GM12878 (cell line): ENCODE data around the gene ST6GALNAC3. TPM values are rescaled to one million over a fixed set of nuclear protein-coding genes. Genes with fewer than 3 reads are reported as not detected.

Experiments used
- ATAC-seq: fragments of 200-7000 bp; cut with Tn5 transposase; 3 replicates; pipeline ENCODE4 v1.9.1; 2020; ENCODE audit warnings: mild to moderate bottlenecking, moderate library complexity
- BruUV-seq: library from RNA; stranded (reverse); fragments of 400-500 nt; replicated peaks from 2 replicates; lab custom pipeline; 2021; lab: Mats Ljungman, UMichigan
- CTCF ChIA-PET: fragments of 300-600 bp; sonication (Branson Sonifier 250); formaldehyde crosslinking; extraction: SDS; loops from one replicate; lab custom pipeline; 2021; ENCODE audit warnings: inconsistent platforms; lab: Yijun Ruan, JAX
- POLR2A ChIA-PET: fragments of 350-600 bp; formaldehyde crosslinking; extraction: SDS; loops from one replicate; lab custom pipeline; 2021; ENCODE audit warnings: inconsistent platforms; lab: Charles Lee
- RAD21 ChIA-PET: fragments of 300-600 bp; sonication (Branson Sonifier 250); formaldehyde crosslinking; loops from one replicate; lab custom pipeline; 2023; ENCODE audit warnings: antibody characterized with exemption; ENCODE audit not compliant: unreplicated experiment; lab: Charles Lee
- SMC1A ChIA-PET: fragments of 300-600 bp; sonication (Branson Sonifier 250); formaldehyde crosslinking; loops from one replicate; lab custom pipeline; 2023; ENCODE audit not compliant: unreplicated experiment, uncharacterized antibody; lab: Charles Lee
- DNase-seq: peaks from one replicate; pipeline ENCODE4 v3.0.0-alpha.2; 2011; ENCODE audit warnings: low read depth, low spot score
- FAIRE-seq: peaks from 3 replicates; lab custom pipeline; 2011; peaks lifted over from hg19 to GRCh38; lab: Jason Lieb, UNC
- H2AFZ ChIP-seq: 2 replicates; pipeline ENCODE4 v1.6.0; 2011; ENCODE audit warnings: low read depth, low read length, control low read depth; ENCODE audit not compliant: control insufficient read depth
- H3K27ac ChIP-seq: 2 replicates; pipeline ENCODE4 v1.5.1; 2011; ENCODE audit warnings: control low read depth; ENCODE audit not compliant: control insufficient read depth, insufficient read depth
- H3K27me3 ChIP-seq, 2 experiments: replicated peaks in 1 of 2; 2 replicates each; pipeline versions ENCODE4 v1.6.0 to v1.6.1; 2011; ENCODE audit warnings: low read length in 1 of 2; ENCODE audit not compliant: control insufficient read depth in 2 of 2, insufficient read depth in 2 of 2
- H3K36me3 ChIP-seq, 2 experiments: 2 replicates each; pipeline ENCODE4 v1.5.1; 2011; ENCODE audit warnings: low read length in 1 of 2; ENCODE audit not compliant: control insufficient read depth in 2 of 2, insufficient read depth in 2 of 2
- H3K4me1 ChIP-seq: 2 replicates; pipeline ENCODE4 v1.6.1; 2011; ENCODE audit warnings: mild to moderate bottlenecking, low read length, moderate library complexity, mixed read lengths; ENCODE audit not compliant: control insufficient read depth, insufficient read depth
- H3K4me2 ChIP-seq: 2 replicates; pipeline ENCODE4 v1.6.0; 2011; ENCODE audit warnings: control low read depth; ENCODE audit not compliant: control insufficient read depth, insufficient read depth
- H3K4me3 ChIP-seq: fragments of 200-600 bp; sonication (generic); 2 replicates; pipeline ENCODE4 v1.5.1; 2016
- H3K79me2 ChIP-seq: 2 replicates; pipeline ENCODE4 v1.6.0; 2011; ENCODE audit warnings: low read length; ENCODE audit not compliant: control insufficient read depth, insufficient read depth
- H3K9ac ChIP-seq: 2 replicates; pipeline ENCODE4 v1.8.0; 2011; ENCODE audit warnings: low read length, control low read depth, mixed read lengths; ENCODE audit not compliant: control insufficient read depth, insufficient read depth
- H3K9me3 ChIP-seq: replicated peaks from 3 replicates; pipeline ENCODE4 v1.5.1; 2011; ENCODE audit warnings: mild to moderate bottlenecking, low read length; ENCODE audit not compliant: control insufficient read depth, insufficient read depth
- H4K20me1 ChIP-seq: 2 replicates; pipeline ENCODE4 v1.6.0; 2011; ENCODE audit not compliant: control insufficient read depth, insufficient read depth
- ASH2L ChIP-seq: fragments of 300-600, 200-600 bp; sonication (generic); IDR thresholded peaks from 2 replicates; pipeline ENCODE4 v1.6.1; 2017; ENCODE audit warnings: low read depth, mild to moderate bottlenecking, borderline replicate concordance
- CEBPB ChIP-seq, 2 experiments: fragments of 150-350 bp in 1 of 2; IDR thresholded peaks; 2 replicates each; pipeline ENCODE4 v1.6.1; 2012 to 2014; ENCODE audit warnings: low read depth in 2 of 2, low read length in 2 of 2, borderline replicate concordance in 1 of 2, inconsistent platforms in 1 of 2
- CTCF ChIP-seq, 3 experiments: IDR thresholded peaks in 2 of 3; conservative IDR thresholded peaks in 1 of 3; 2 replicates each; pipeline ENCODE4 v1.5.1; 2011; ENCODE audit warnings: low read depth in 3 of 3, low read length in 3 of 3, mild to moderate bottlenecking in 3 of 3, control low read depth in 2 of 3, moderate library complexity in 2 of 3, inconsistent platforms in 1 of 3, mixed read lengths in 1 of 3; ENCODE audit not compliant: control insufficient read depth in 2 of 3, insufficient read depth in 1 of 3; ENCODE audit errors: extremely low read depth in 1 of 3
- E4F1 ChIP-seq: fragments of 450-650 bp; IDR thresholded peaks from 2 replicates; pipeline ENCODE4 v1.6.1; 2018; ENCODE audit warnings: borderline replicate concordance, mild to moderate bottlenecking; ENCODE audit not compliant: partially characterized antibody
- IRF4 ChIP-seq: IDR thresholded peaks from 2 replicates; pipeline ENCODE4 v1.6.1; 2011; ENCODE audit warnings: low read depth, low read length
- NRF1 ChIP-seq: conservative IDR thresholded peaks from 2 replicates; pipeline ENCODE4 v1.6.1; 2011; ENCODE audit warnings: mild to moderate bottlenecking, low read depth, low read length, improper control_type of control experiment
- POLR2AphosphoS5 ChIP-seq: IDR thresholded peaks from 2 replicates; pipeline ENCODE4 v1.6.1; 2011; ENCODE audit warnings: mild to moderate bottlenecking, low read length, inconsistent platforms
- PRDM15 ChIP-seq: fragments of 450-650 bp; formaldehyde crosslinking; IDR thresholded peaks from 2 replicates; pipeline ENCODE4 v1.4.0; 2020; ENCODE audit warnings: mild to moderate bottlenecking, moderate library complexity
- TARDBP ChIP-seq: IDR thresholded peaks from 2 replicates; pipeline ENCODE4 v1.6.1; 2016; ENCODE audit warnings: borderline replicate concordance
- TCF3 ChIP-seq: IDR thresholded peaks from 2 replicates; pipeline ENCODE4 v1.6.1; 2012; ENCODE audit warnings: low read depth, mild to moderate bottlenecking, low read length, borderline replicate concordance; ENCODE audit not compliant: insufficient read depth
- USF1 ChIP-seq: IDR thresholded peaks from 2 replicates; pipeline ENCODE4 v1.6.1; 2011; ENCODE audit warnings: borderline replicate concordance, low read depth, mild to moderate bottlenecking, moderate library complexity, mixed read lengths, low read length; ENCODE audit not compliant: insufficient read depth; ENCODE audit errors: extremely low read length
- ZNF217 ChIP-seq: fragments of 450-650 bp; IDR thresholded peaks from 2 replicates; pipeline ENCODE4 v1.6.1; 2017; ENCODE audit warnings: antibody characterized with exemption, mild to moderate bottlenecking
- ZNF384 ChIP-seq: IDR thresholded peaks from 2 replicates; pipeline ENCODE4 v1.6.1; 2012; ENCODE audit warnings: low read depth, mild to moderate bottlenecking, low read length, improper control_type of control experiment, borderline replicate concordance
- in situ Hi-C: fragments of 300-500 bp; cut with MboI; formaldehyde crosslinking; loops from 9 replicates; pipeline ENCODE4 v1.14.3; 2018; ENCODE audit warnings: mixed read lengths
- intact Hi-C: fragments of 100-400 bp; cut with micrococcal nuclease; formaldehyde crosslinking; loops from one replicate; pipeline ENCODE4 v1.14.2; 2022; ENCODE audit not compliant: unreplicated experiment
- polyA plus RNA-seq, 11 experiments: library from polyadenylated mRNA; depleted of rRNA in 4 of 11; unstranded in 6 of 11; stranded (reverse) in 5 of 11; fragments of >200 nt; fragmentation: Nextera tagmentation in 4 of 11; fragmentation: Illumina TruSeq in 1 of 11; extraction: Ambion mirVana in 4 of 11; extraction: Trizol in 1 of 11; gene quantifications; 1 replicate in 1 of 11; 2 replicates in 10 of 11; pipeline versions ENCODE4 v1.2.1 to v1.2.3, GENCODE V29; 2011 to 2016; ENCODE audit warnings: inconsistent platforms in 2 of 11, missing spikeins in 2 of 11, low read depth in 1 of 11
- total RNA-seq, 4 experiments: library from RNA; depleted of rRNA in 3 of 4; stranded (reverse); fragments of >200 nt in 3 of 4; fragmentation: Illumina TruSeq in 1 of 4; extraction: Trizol in 1 of 4; gene quantifications; 2 replicates each; pipeline versions ENCODE4 v1.2.1 to v1.2.3, GENCODE V29; 2013 to 2021

The ST6GALNAC3 gene
- total and polyA plus RNA-seq, 10 of the 15 experiments (the other 5 are each of a cell fraction or from before 2014, with no cell fraction given): 0.04 to 0.68 (median 0.18) TPM; not detected in 3

- H3K4me3 ChIP-seq: no peak overlapping the region
- ATAC-seq (no peak), FAIRE-seq (no peak), DNase-seq (no peak)
- no peak overlapping the region for H3K9ac ChIP-seq
- intact Hi-C loops: loop anchor here (10.0 kb wide), 1 partner anchor 208 kb away; no protein-coding TSS in a partner anchor
- no peaks in the 10 kb centered on the region for H3K36me3 ChIP-seq
- ChIA-PET RAD21 (no interaction called here), CTCF (interaction anchor here (1.4 kb wide), 1 partner anchor 388 kb away, joined by 3 read pairs; no protein-coding TSS in a partner anchor), SMC1A (no interaction called here), POLR2A (no interaction called here)
- in situ Hi-C loops: no loop called here
- H3K27ac ChIP-seq: no peak overlapping the region
- H3K4me2 ChIP-seq: no peak overlapping the region
- H3K79me2 ChIP-seq: no peaks in the 10 kb centered on the region
- H3K9me3 ChIP-seq: no peaks in the 10 kb centered on the region
- BruUV-seq: no TSS peak
- H2AFZ ChIP-seq: no peak overlapping the region
- no peaks in the 10 kb centered on the region for H3K4me1 ChIP-seq
- H4K20me1 ChIP-seq: no peaks in the 10 kb centered on the region
- H3K27me3 ChIP-seq: no peaks in the 10 kb centered on the region
- TF ChIP-seq PRDM15 (CRISPR knock-in tag) (no peak), USF1 (no peak), E4F1 (no peak), ASH2L (no peak), NRF1 (no peak), TCF3 (no peak), CEBPB (IDR thresholded peaks at IDR 0.05; ENCODE audit: borderline replicate concordance in 1 of 2, low read depth in 2 of 2, low read length in 2 of 2) (no peak), TARDBP (no peak), ZNF217 (no peak), CTCF (IDR thresholded peaks at IDR 0.05 in 2 of 3, conservative IDR thresholded peaks at IDR 0.05 in 1 of 3; ENCODE audit: control insufficient read depth in 2 of 3, extremely low read depth in 1 of 3, insufficient read depth in 1 of 3, low read depth in 3 of 3, low read length in 3 of 3) (no peak), POLR2AphosphoS5 (no peak), ZNF384 (no peak), IRF4 (no peak)
These were observed 467.8 kb downstream of the ST6GALNAC3 start for GRCh38 chr1:76542359-76542758.
